Small intestine (tissue), 7 donors: ENCODE data around the gene MAGI1. TPM values are rescaled to one million over a fixed set of nuclear protein-coding genes. Genes with fewer than 3 reads are reported as not detected.
"Not testable (repeated sequence)": the region's sequence is repeated elsewhere in the genome, so short reads cannot be mapped to it uniquely, and the experiment has no call there.

Source experiments
- DNase-seq, 2 donors: peaks; one replicate each; pipeline versions ENCODE4 v3.0.0 to v3.0.0-alpha.2; 2013
- FAIRE-seq: peaks from 2 replicates; lab custom pipeline; 2012; peaks lifted over from hg19 to GRCh38; lab: Jason Lieb, UNC
- H3K27ac ChIP-seq, 3 donors: one replicate each; pipeline ENCODE4 v1.5.1; 2013; ENCODE audit warnings: low read length in 2 of 3, mild to moderate bottlenecking in 2 of 3, control low read depth in 1 of 3, inconsistent platforms in 1 of 3, low read depth in 1 of 3, moderate library complexity in 1 of 3
- H3K27me3 ChIP-seq, 3 donors: one replicate each; pipeline ENCODE4 v1.6.1; 2013; ENCODE audit warnings: low read length in 3 of 3, inconsistent platforms in 1 of 3; ENCODE audit not compliant: control insufficient read depth in 3 of 3, insufficient read depth in 3 of 3
- H3K36me3 ChIP-seq, 3 donors: one replicate each; pipeline ENCODE4 v1.6.1; 2013; ENCODE audit warnings: low read length in 3 of 3, inconsistent platforms in 1 of 3, low read depth in 1 of 3, mild to moderate bottlenecking in 1 of 3, moderate library complexity in 1 of 3; ENCODE audit not compliant: control insufficient read depth in 3 of 3, insufficient read depth in 2 of 3
- H3K4me1 ChIP-seq, 3 donors: one replicate each; pipeline ENCODE4 v1.6.1; 2013; ENCODE audit warnings: low read length in 2 of 3, inconsistent platforms in 1 of 3, low read depth in 1 of 3, mild to moderate bottlenecking in 1 of 3, moderate library complexity in 1 of 3; ENCODE audit not compliant: control insufficient read depth in 3 of 3, insufficient read depth in 2 of 3
- H3K4me3 ChIP-seq, 3 donors: one replicate each; pipeline ENCODE4 v1.5.1; 2013; ENCODE audit warnings: low read length in 3 of 3, control low read depth in 1 of 3, inconsistent platforms in 1 of 3, low read depth in 1 of 3, mild to moderate bottlenecking in 1 of 3, moderate library complexity in 1 of 3
- H3K9me3 ChIP-seq, 2 donors: one replicate each; pipeline ENCODE4 v1.6.1; 2013; ENCODE audit warnings: low read depth in 1 of 2, low read length in 1 of 2; ENCODE audit not compliant: control insufficient read depth in 2 of 2, insufficient read depth in 1 of 2
- WGBS, 3 donors: extraction: QIAGEN DNeasy Blood & Tissue Kit; methylation state at CpG; one replicate each; pipeline ENCODE4 v1.1.7; 2013; 5-methylcytosine and 5-hydroxymethylcytosine counted together
- polyA plus RNA-seq, 4 donors: library from polyadenylated mRNA; stranded (reverse) in 3 of 4; unstranded in 1 of 4; fragments of 200-250 nt in 3 of 4; fragments of 120-200 nt in 1 of 4; gene quantifications; one replicate each; pipeline versions ENCODE4 v1.2.1 to v1.2.3, GENCODE V29; 2013
- donor health status: healthy with polysubstance abuse.
- donor health status: control.
- donor health status: control.
- donor health status: Bipolar disorder and iron deficiency.
- donor health status: healthy.

MAGI1 gene
- polyA plus RNA-seq, 4 donors: 10.0 to 35.1 (median 12.6) TPM

GRCh38 chr3:65894126-65894525 lies 144.6 kb downstream of the MAGI1 start:
- Histone ChIP-seq H3K9me3 (no peaks in the 10 kb centered on the region), H3K4me1 (no peaks in the 10 kb centered on the region), H3K27me3 (no peaks in the 10 kb centered on the region), H3K36me3 (no peaks in the 10 kb centered on the region), H3K27ac (no peak overlapping the region), H3K4me3 (no peak overlapping the region)
- DNase-seq (no peak), FAIRE-seq (no peak)
- WGBS, 3 donors: 82 to 98% (median 94%) methylated on average over 2 of the region's 2 CpGs

GRCh38 chr3:65893631-65894030 lies 145.1 kb downstream of the MAGI1 start:
- WGBS, 3 donors: 59 to 73% (median 68%) methylated on average over 2 of the region's 2 CpGs
- DNase-seq: no peak
- Histone ChIP-seq H3K4me1 (no peaks in the 10 kb centered on the region), H3K36me3 (no peaks in the 10 kb centered on the region), H3K9me3 (no peaks in the 10 kb centered on the region), H3K27me3 (no peaks in the 10 kb centered on the region), H3K27ac (no peak overlapping the region), H3K4me3 (no peak overlapping the region)
- no peak for FAIRE-seq

- H3K36me3 ChIP-seq, DNase-seq, H3K27me3 ChIP-seq, H3K27ac ChIP-seq, H3K4me3 ChIP-seq, H3K4me1 ChIP-seq, H3K9me3 ChIP-seq, FAIRE-seq: not testable (repeated sequence)
- WGBS, 3 donors: 91 to 94% (median 91%) methylated on average over 2 of the region's 2 CpGs
Measured at GRCh38 chr3:65891477-65891876, 147.2 kb downstream of the MAGI1 start.

- no peak for FAIRE-seq
- 89 to 93% (median 90%) methylated on average over 6 of the region's 6 CpGs for WGBS, 3 donors
- DNase-seq: no peak
Measured at GRCh38 chr3:65890328-65890727, 148.4 kb downstream of the MAGI1 start.

GRCh38 chr3:65889707-65890099 lies 149.0 kb downstream of the MAGI1 start:
- DNase-seq: no peak
- FAIRE-seq: no peak
- Histone ChIP-seq H3K27ac (peak overlapping the region in 1 of 3 donors; percentile 56), H3K9me3 (no peaks in the 10 kb centered on the region), H3K27me3 (no peaks in the 10 kb centered on the region), H3K4me1 (no peaks in the 10 kb centered on the region), H3K36me3 (no peaks in the 10 kb centered on the region), H3K4me3 (no peak overlapping the region)
- 94 to 100% (median 98%) methylated on average over 3 of the region's 3 CpGs for WGBS, 3 donors

More at GRCh38 chr3:65890328-65890727, 148.4 kb downstream of the MAGI1 start:
- H3K4me1 ChIP-seq: no peaks in the 10 kb centered on the region
- no peaks in the 10 kb centered on the region for H3K36me3 ChIP-seq
- no peaks in the 10 kb centered on the region for H3K27me3 ChIP-seq
- H3K4me3 ChIP-seq: no peak overlapping the region
- no peak overlapping the region for H3K27ac ChIP-seq
- H3K9me3 ChIP-seq: no peaks in the 10 kb centered on the region

GRCh38 chr3:65888980-65889706 lies 149.6 kb downstream of the MAGI1 start:
- Histone ChIP-seq H3K9me3 (no peaks in the 10 kb centered on the region), H3K27ac (no peak overlapping the region), H3K4me1 (no peaks in the 10 kb centered on the region), H3K36me3 (no peaks in the 10 kb centered on the region), H3K4me3 (no peak overlapping the region), H3K27me3 (no peaks in the 10 kb centered on the region)
- no peak for FAIRE-seq
- no peak for DNase-seq
- WGBS, 3 donors: 73 to 83% (median 80%) methylated on average over 4 of the region's 4 CpGs

- no peaks in the 10 kb centered on the region for H3K36me3 ChIP-seq
- H3K27ac ChIP-seq: no peak overlapping the region
- H3K27me3 ChIP-seq: no peaks in the 10 kb centered on the region
- H3K9me3 ChIP-seq: no peaks in the 10 kb centered on the region
- DNase-seq: no peak
- no peak overlapping the region for H3K4me3 ChIP-seq
- FAIRE-seq: no peak
- H3K4me1 ChIP-seq: no peaks in the 10 kb centered on the region
- WGBS, 3 donors: 81 to 93% (median 89%) methylated on average over 1 of the region's 1 CpG
Measured at GRCh38 chr3:65888196-65888595, 150.5 kb downstream of the MAGI1 start.

GRCh38 chr3:65886391-65886790 lies 152.3 kb downstream of the MAGI1 start:
- FAIRE-seq (no peak), DNase-seq (no peak)
- 78 to 88% (median 87%) methylated on average over 5 of the region's 5 CpGs for WGBS, 3 donors
- Histone ChIP-seq H3K4me3 (no peak overlapping the region), H3K27me3 (no peaks in the 10 kb centered on the region), H3K4me1 (no peaks in the 10 kb centered on the region), H3K27ac (no peak overlapping the region), H3K36me3 (no peaks in the 10 kb centered on the region), H3K9me3 (no peaks in the 10 kb centered on the region)

- Histone ChIP-seq H3K9me3 (no peaks in the 10 kb centered on the region), H3K4me3 (no peak overlapping the region), H3K36me3 (no peaks in the 10 kb centered on the region), H3K4me1 (no peaks in the 10 kb centered on the region), H3K27me3 (no peaks in the 10 kb centered on the region), H3K27ac (peak overlapping the region in 1 of 3 donors; percentile 11)
- DNase-seq (peak; percentile 21 to 29), FAIRE-seq (no peak)
- WGBS, 3 donors: 43 to 57% (median 55%) methylated on average over 4 of the region's 4 CpGs
Measured at GRCh38 chr3:65884071-65884470, 154.6 kb downstream of the MAGI1 start.
